Upper lobe of left lung (tissue), 6 donors: Measurements from ENCODE around the gene KCNJ5. TPM values are rescaled to one million over a fixed set of nuclear protein-coding genes. Genes with fewer than 3 reads are reported as not detected.

Source experiments
- ATAC-seq, 2 donors: fragments of 200-7000 bp; cut with Tn5 transposase; one replicate each; pipeline ENCODE4 v1.9.1; 2022; ENCODE audit warnings: mild to moderate bottlenecking in 2 of 2, moderate library complexity in 2 of 2; ENCODE audit not compliant: low FRiP score in 2 of 2
- DNase-seq, 2 donors: peaks; one replicate each; pipeline ENCODE4 v3.0.0-alpha.2; 2019 to 2020
- H3K27ac ChIP-seq, 4 donors: fragments of 200-600 bp; sonication (generic); one replicate each; pipeline ENCODE4 v1.5.1; 2016 to 2019
- H3K27me3 ChIP-seq, 4 donors: fragments of 200-600 bp; sonication (generic); one replicate each; pipeline ENCODE4 v1.5.1; 2017 to 2019
- H3K36me3 ChIP-seq, 4 donors: fragments of 200-600 bp; sonication (generic); one replicate each; pipeline ENCODE4 v1.5.1; 2016 to 2019
- H3K4me1 ChIP-seq, 4 donors: fragments of 200-600 bp; sonication (generic); one replicate each; pipeline ENCODE4 v1.5.1; 2018 to 2019
- H3K4me3 ChIP-seq, 4 donors: fragments of 200-600 bp; sonication (generic); one replicate each; pipeline ENCODE4 v1.5.1; 2017 to 2019; ENCODE audit warnings: mild to moderate bottlenecking in 2 of 4, moderate library complexity in 1 of 4
- H3K9me3 ChIP-seq, 4 donors: fragments of 200-600 bp; sonication (generic); one replicate each; pipeline ENCODE4 v1.5.1; 2018 to 2019
- CTCF ChIP-seq, 6 experiments: fragments of 450-650 bp in 4 of 6; fragments of 200-600 bp in 2 of 6; sonication (generic) in 2 of 6; IDR thresholded peaks; one replicate each; pipeline ENCODE4 v1.5.1; 2016 to 2019; ENCODE audit warnings: antibody characterized with exemption in 6 of 6
- EP300 ChIP-seq, 4 donors: sonication (generic); formaldehyde crosslinking; IDR thresholded peaks; one replicate each; pipeline ENCODE4 v1.5.1; 2017; ENCODE audit warnings: antibody characterized with exemption in 4 of 4, control low read depth in 2 of 4
- POLR2A ChIP-seq, 4 donors: fragments of 450-650 bp; IDR thresholded peaks; one replicate each; pipeline ENCODE4 v1.5.1; 2016 to 2017; ENCODE audit warnings: antibody characterized with exemption in 4 of 4, mild to moderate bottlenecking in 2 of 4
- POLR2AphosphoS5 ChIP-seq, 2 donors: sonication (generic); formaldehyde crosslinking; IDR thresholded peaks; one replicate each; pipeline ENCODE4 v1.5.1; 2017; ENCODE audit warnings: antibody characterized with exemption in 2 of 2
- WGBS, 2 donors: methylation state at CpG; one replicate each; pipeline ENCODE4 v1.1.5; 2017 to 2018; 5-methylcytosine and 5-hydroxymethylcytosine counted together
- total RNA-seq, 6 donors: library from RNA; depleted of rRNA in 4 of 6; stranded (reverse); fragments of >200 nt in 4 of 6; gene quantifications; one replicate each; pipeline versions ENCODE4 v1.1.0 to v1.2.1, GENCODE V29; 2016 to 2021
- donor health status: DM: no; HTN: no; CAD: no; lungs with moderate emphysema.
- donor health status: DM: no; HTN: yes; CAD: no; lungs with severe emphysema.

KCNJ5 gene
- total RNA-seq, 6 donors from 2014 or later, result 1.5 to 7.5 (median 4.9) TPM

DNA sequence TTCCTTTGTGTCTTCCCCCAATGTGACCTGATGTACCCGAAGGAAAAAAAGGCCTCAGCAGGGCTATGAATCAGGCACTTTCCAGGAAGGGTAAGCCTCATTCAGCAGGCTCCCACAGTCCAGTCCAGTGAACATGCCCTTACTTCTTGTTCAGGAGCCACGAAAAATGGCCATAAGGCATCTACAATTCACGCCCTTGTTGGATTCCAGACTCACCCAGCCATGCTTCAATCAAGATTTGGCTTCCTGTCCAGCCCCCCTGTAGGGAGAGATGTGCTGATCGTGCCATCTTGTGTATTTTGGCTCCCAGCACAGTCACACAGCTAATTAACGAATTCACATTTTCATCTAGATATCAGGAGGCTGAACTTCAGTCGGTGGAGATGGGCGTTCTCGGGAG is 9.9 kb upstream of the KCNJ5 start:
- TF ChIP-seq POLR2A (IDR thresholded peaks at IDR 0.05) (no peak), POLR2AphosphoS5 (IDR thresholded peaks at IDR 0.05) (no peak), CTCF (IDR thresholded peaks at IDR 0.05) (no peak), EP300 (IDR thresholded peaks at IDR 0.05) (no peak)
- no peaks in the 10 kb centered on the region for H3K27me3 ChIP-seq
- no peak for ATAC-seq
- no peaks in the 10 kb centered on the region for H3K36me3 ChIP-seq
- no peak overlapping the region for H3K27ac ChIP-seq
- no peaks in the 10 kb centered on the region for H3K4me1 ChIP-seq
- no peak overlapping the region for H3K4me3 ChIP-seq
- no peaks in the 10 kb centered on the region for H3K9me3 ChIP-seq
- WGBS, 2 donors, result 87 to 95% methylated on average over 8 of the region's 8 CpGs
- DNase-seq, result no peak

GRCh38 chr11:128882451-128882850 is 8.7 kb upstream of the KCNJ5 start:
- Histone ChIP-seq H3K27ac (no peak overlapping the region), H3K9me3 (no peaks in the 10 kb centered on the region), H3K36me3 (no peaks in the 10 kb centered on the region), H3K4me3 (no peak overlapping the region), H3K27me3 (no peaks in the 10 kb centered on the region), H3K4me1 (no peaks in the 10 kb centered on the region)
- 69 to 80% methylated on average over 5 of the region's 5 CpGs for WGBS, 2 donors
- ATAC-seq (no peak), DNase-seq (no peak)
- TF ChIP-seq CTCF (IDR thresholded peaks at IDR 0.05) (no peak), EP300 (IDR thresholded peaks at IDR 0.05) (no peak), POLR2AphosphoS5 (IDR thresholded peaks at IDR 0.05) (no peak), POLR2A (IDR thresholded peaks at IDR 0.05) (no peak)

DNA sequence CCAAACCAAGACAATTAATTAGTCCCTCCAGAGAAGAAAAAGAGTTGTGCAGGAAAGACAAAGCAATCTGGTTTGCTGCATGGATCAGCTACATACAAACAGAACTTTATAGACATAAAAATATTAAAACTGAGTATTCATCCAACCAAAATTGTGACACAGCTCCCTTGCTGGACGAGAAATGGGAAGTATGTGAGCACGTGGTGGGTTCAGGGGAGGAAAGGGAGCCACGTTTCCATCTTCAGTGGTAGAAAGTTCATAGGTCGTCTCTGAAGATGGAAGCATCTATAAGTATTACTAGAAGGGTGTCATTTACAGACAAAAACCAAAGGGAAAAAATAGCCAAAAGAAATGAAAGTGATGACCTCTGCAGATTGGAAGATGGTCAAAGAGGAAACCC is 7.1 kb upstream of the KCNJ5 start:
- no peaks in the 10 kb centered on the region for H3K4me1 ChIP-seq
- DNase-seq (no peak), ATAC-seq (no peak)
- no peaks in the 10 kb centered on the region for H3K9me3 ChIP-seq
- 35 to 45% methylated on average over 4 of the region's 4 CpGs for WGBS, 2 donors
- H3K27me3 ChIP-seq, result peaks cover 0 to under 1% (median 0%) of the 10 kb centered on the region in 4 donors
- H3K4me3 ChIP-seq, result no peak overlapping the region
- TF ChIP-seq POLR2AphosphoS5 (IDR thresholded peaks at IDR 0.05), result no peak
- no peak for TF ChIP-seq CTCF (IDR thresholded peaks at IDR 0.05)
- no peak overlapping the region for H3K27ac ChIP-seq
- H3K36me3 ChIP-seq, result no peaks in the 10 kb centered on the region

DNA sequence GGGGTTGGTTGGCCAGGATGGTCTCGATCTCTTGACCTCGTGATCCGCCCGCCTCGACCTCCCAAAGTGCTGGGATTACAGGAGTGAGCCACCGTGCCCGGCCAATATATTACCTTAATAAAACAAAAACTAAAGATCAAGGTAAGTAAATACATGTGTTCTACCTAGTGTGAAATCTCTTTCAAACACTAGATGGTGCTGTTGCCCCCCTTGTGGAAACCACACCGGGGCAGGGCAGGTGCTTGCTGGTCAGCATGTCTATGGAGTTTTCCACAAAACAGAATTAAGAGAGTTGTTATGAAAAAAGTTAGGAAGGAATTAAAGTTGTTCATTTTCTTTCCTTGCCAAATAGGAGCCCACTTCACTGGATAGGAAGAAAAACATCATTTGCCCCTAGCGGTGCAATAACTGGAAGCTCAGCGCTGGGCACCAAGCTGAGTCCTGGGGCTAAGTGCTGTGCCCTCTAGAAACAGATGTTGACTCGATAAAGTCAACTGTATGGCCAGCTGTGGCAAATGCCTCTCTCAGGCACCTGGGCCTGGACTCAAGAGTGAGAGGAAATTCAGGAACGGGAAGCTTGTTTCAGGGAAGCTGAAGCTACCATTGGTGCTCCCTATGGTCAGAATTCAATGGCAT is 6.3 kb upstream of the KCNJ5 start:
- Histone ChIP-seq H3K36me3 (no peaks in the 10 kb centered on the region), H3K27me3 (peaks cover 0 to 3% (median under 1%) of the 10 kb centered on the region in 4 donors), H3K4me1 (no peaks in the 10 kb centered on the region), H3K9me3 (no peaks in the 10 kb centered on the region), H3K27ac (no peak overlapping the region), H3K4me3 (no peak overlapping the region)
- peak in 1 of 2 donors; percentile 50 for DNase-seq
- peak; percentile 66 to 85 for ATAC-seq
- 26 to 31% methylated on average over 12 of the region's 12 CpGs for WGBS, 2 donors
- TF ChIP-seq POLR2A (IDR thresholded peaks at IDR 0.05) (no peak), CTCF (IDR thresholded peaks at IDR 0.05) (peak; percentile 58 to 82 (median 77))
